MM.1S (cell line): ENCODE measurements around the gene TRIP6.

Experiments used
- DNase-seq: peaks from one replicate; pipeline ENCODE4 v3.0.0-alpha.2; 2015
- H2AFZ ChIP-seq: fragments of 300-600 bp; sonication (generic); 2 replicates; pipeline ENCODE4 v1.6.0; 2016; ENCODE audit warnings: antibody characterized with exemption, low read length
- H3F3A ChIP-seq: fragments of 300-600 bp; sonication (generic); 2 replicates; pipeline ENCODE4 v1.6.1; 2016; ENCODE audit warnings: mild to moderate bottlenecking, antibody characterized with exemption, low read length, moderate library complexity, mixed read lengths; ENCODE audit not compliant: insufficient read depth
- H3K27ac ChIP-seq: fragments of 300-600 bp; sonication (generic); 2 replicates; pipeline ENCODE4 v1.5.1; 2016; ENCODE audit warnings: mild to moderate bottlenecking, low read length
- H3K27me3 ChIP-seq: fragments of 300-600 bp; sonication (generic); replicated peaks from 2 replicates; pipeline ENCODE4 v1.6.0; 2016; ENCODE audit warnings: low read length; ENCODE audit not compliant: insufficient read depth
- H3K36me3 ChIP-seq: fragments of 300-600 bp; sonication (generic); replicated peaks from 2 replicates; pipeline ENCODE4 v1.6.1; 2016; ENCODE audit warnings: mild to moderate bottlenecking, low read length, mixed read lengths; ENCODE audit not compliant: insufficient read depth
- H3K4me1 ChIP-seq: fragments of 300-600 bp; sonication (generic); 2 replicates; pipeline ENCODE4 v1.6.1; 2016; ENCODE audit warnings: low read length, mixed read lengths
- H3K4me2 ChIP-seq: fragments of 300-600 bp; sonication (generic); 2 replicates; pipeline ENCODE4 v1.6.0; 2016; ENCODE audit warnings: low read depth, low read length
- H3K4me3 ChIP-seq: fragments of 300-600 bp; sonication (generic); 2 replicates; pipeline ENCODE4 v1.5.1; 2016; ENCODE audit warnings: low read length, mixed read lengths
- H3K79me2 ChIP-seq: fragments of 300-600 bp; sonication (generic); 2 replicates; pipeline ENCODE4 v1.6.1; 2016; ENCODE audit warnings: mixed run types, low read length, mixed read lengths
- H3K9ac ChIP-seq: fragments of 300-600 bp; sonication (generic); 2 replicates; pipeline ENCODE4 v1.6.1; 2016; ENCODE audit warnings: low read length, mixed read lengths
- H3K9me2 ChIP-seq: fragments of 300-600 bp; sonication (generic); replicated peaks from 2 replicates; pipeline ENCODE4 v1.6.1; 2016; ENCODE audit warnings: mild to moderate bottlenecking, low read length, mixed read lengths; ENCODE audit not compliant: insufficient read depth
- H3K9me3 ChIP-seq: fragments of 300-600 bp; sonication (generic); replicated peaks from 2 replicates; pipeline ENCODE4 v1.6.1; 2016; ENCODE audit warnings: mild to moderate bottlenecking, low read length, mixed read lengths; ENCODE audit not compliant: insufficient read depth
- H4K20me1 ChIP-seq: fragments of 300-600 bp; sonication (generic); 2 replicates; pipeline ENCODE4 v1.6.1; 2016; ENCODE audit warnings: mild to moderate bottlenecking, low read length, moderate library complexity, mixed read lengths; ENCODE audit not compliant: insufficient read depth
- EZH2 ChIP-seq: fragments of 300-600 bp; sonication (generic); optimal IDR thresholded peaks from 2 replicates; pipeline ENCODE3; 2017; ENCODE audit warnings: low read depth, mild to moderate bottlenecking, antibody characterized with exemption, low read length, mixed read lengths
- EZH2phosphoT487 ChIP-seq: fragments of 300-600 bp; sonication (generic); IDR thresholded peaks from 2 replicates; pipeline ENCODE4 v1.6.1; 2018; ENCODE audit warnings: antibody characterized with exemption, low read length
- TF ChIP-seq, protein P1 (sequence below): fragments of 300-600 bp; sonication (generic); IDR thresholded peaks from 2 replicates; pipeline ENCODE4 v1.5.1; 2016; ENCODE audit warnings: antibody characterized with exemption, low read length, mixed read lengths

Gene TRIP6

DNA sequence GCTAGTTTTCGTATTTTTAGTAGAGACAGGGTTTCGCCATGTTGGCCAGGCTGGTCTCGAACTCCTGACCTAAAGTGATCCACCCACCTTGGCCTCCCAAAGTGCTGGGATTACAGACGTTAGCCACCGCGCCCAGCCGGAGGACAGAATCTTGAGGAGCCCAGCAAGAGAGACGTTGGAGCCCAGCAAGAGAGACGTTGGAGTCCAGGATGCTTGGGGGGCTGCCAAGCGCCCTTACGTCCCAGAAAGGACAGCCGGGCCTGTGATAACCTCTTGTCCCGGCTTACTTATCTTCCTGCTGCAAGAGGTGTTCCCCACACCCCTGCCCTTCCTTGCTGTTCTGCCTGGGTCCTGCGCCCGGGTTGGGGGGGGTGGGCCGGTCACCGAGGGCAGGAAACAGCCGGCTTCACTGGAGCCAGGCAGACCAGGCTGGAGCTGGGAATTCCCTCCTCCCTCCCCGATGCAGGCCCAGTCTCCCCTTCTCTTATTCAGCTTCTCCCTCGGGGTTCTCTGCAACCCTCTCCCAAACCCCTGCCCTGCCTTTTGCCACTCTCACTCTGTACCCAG lies 38.0 kb upstream of the TRIP6 start:
- H3K79me2 ChIP-seq = no peaks in the 10 kb centered on the region
- H3K9me2 ChIP-seq = no peaks in the 10 kb centered on the region
- H4K20me1 ChIP-seq = no peaks in the 10 kb centered on the region
- no peak for DNase-seq
- H3K4me1 ChIP-seq = no peaks in the 10 kb centered on the region
- H3F3A ChIP-seq = no peaks in the 10 kb centered on the region
- no peak for TF ChIP-seq EZH2
- TF ChIP-seq, protein P1, sequence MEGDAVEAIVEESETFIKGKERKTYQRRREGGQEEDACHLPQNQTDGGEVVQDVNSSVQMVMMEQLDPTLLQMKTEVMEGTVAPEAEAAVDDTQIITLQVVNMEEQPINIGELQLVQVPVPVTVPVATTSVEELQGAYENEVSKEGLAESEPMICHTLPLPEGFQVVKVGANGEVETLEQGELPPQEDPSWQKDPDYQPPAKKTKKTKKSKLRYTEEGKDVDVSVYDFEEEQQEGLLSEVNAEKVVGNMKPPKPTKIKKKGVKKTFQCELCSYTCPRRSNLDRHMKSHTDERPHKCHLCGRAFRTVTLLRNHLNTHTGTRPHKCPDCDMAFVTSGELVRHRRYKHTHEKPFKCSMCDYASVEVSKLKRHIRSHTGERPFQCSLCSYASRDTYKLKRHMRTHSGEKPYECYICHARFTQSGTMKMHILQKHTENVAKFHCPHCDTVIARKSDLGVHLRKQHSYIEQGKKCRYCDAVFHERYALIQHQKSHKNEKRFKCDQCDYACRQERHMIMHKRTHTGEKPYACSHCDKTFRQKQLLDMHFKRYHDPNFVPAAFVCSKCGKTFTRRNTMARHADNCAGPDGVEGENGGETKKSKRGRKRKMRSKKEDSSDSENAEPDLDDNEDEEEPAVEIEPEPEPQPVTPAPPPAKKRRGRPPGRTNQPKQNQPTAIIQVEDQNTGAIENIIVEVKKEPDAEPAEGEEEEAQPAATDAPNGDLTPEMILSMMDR = no peak
- TF ChIP-seq EZH2phosphoT487 = no peak
- H2AFZ ChIP-seq = no peak overlapping the region
- H3K27ac ChIP-seq = no peak overlapping the region
- H3K27me3 ChIP-seq = peaks cover 82% of the 10 kb centered on the region
- H3K4me2 ChIP-seq = no peak overlapping the region
- H3K4me3 ChIP-seq = no peak overlapping the region
- H3K36me3 ChIP-seq = no peaks in the 10 kb centered on the region
- H3K9ac ChIP-seq = no peak overlapping the region
- no peaks in the 10 kb centered on the region for H3K9me3 ChIP-seq

DNA sequence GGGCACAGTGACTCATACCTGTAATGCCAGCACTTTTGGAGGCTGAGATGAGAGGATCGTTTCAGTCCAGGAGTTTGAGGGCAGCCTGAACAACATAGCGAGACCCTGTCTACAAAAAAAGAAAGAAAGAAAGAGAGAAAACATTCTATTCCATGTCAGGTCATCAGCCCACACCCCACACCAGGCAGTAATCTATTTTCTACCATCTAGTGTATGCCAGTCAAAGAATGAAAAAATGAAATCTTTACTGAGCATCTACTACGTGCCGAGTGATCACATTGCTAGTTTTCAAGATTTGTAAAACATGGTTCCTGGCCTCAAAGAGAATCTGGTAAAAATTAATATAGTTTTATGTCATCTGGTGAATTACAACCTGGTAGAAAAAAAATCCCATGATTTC lies 36.8 kb upstream of the TRIP6 start:
- Histone ChIP-seq H3K27ac (no peak overlapping the region), H3K4me2 (no peak overlapping the region), H3K36me3 (no peaks in the 10 kb centered on the region), H4K20me1 (no peaks in the 10 kb centered on the region), H3K27me3 (peaks cover 76% of the 10 kb centered on the region), H3K4me3 (no peak overlapping the region), H3K9me3 (no peaks in the 10 kb centered on the region), H3K79me2 (no peaks in the 10 kb centered on the region), H3F3A (no peaks in the 10 kb centered on the region), H2AFZ (no peak overlapping the region), H3K9ac (no peak overlapping the region), H3K4me1 (no peaks in the 10 kb centered on the region), H3K9me2 (no peaks in the 10 kb centered on the region)
- no peak for DNase-seq
- TF ChIP-seq EZH2 = no peak
- TF ChIP-seq, protein P1 = no peak
- no peak for TF ChIP-seq EZH2phosphoT487

DNA sequence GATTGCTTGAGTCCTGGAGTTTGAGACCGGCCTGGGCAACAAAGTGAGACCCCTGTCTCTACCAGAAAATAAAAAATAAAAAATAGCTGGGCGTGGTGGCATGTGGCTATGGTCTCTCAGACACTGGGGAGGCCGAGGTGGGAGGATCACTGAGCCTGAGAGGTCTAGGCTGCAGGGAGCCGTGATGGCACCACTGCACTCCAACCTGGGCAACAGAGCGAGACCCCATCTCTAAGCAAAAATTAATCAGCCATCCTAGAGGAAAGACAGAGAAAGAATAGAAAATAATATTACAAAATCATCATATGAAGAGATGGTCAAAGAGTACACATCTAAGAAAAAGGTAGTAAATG lies 34.9 kb upstream of the TRIP6 start:
- H3K9me2 ChIP-seq = no peaks in the 10 kb centered on the region

More for the DNA sequence above, 34.9 kb upstream of the TRIP6 start:
- peaks cover 66% of the 10 kb centered on the region for H3K27me3 ChIP-seq
- no peak overlapping the region for H3K4me2 ChIP-seq
- no peak overlapping the region for H3K27ac ChIP-seq
- TF ChIP-seq, protein P1 = no peak
- H4K20me1 ChIP-seq = no peaks in the 10 kb centered on the region
- H3K4me3 ChIP-seq = no peak overlapping the region
- no peak overlapping the region for H3K9ac ChIP-seq
- no peaks in the 10 kb centered on the region for H3K4me1 ChIP-seq
- DNase-seq = no peak
- no peak overlapping the region for H2AFZ ChIP-seq
- no peaks in the 10 kb centered on the region for H3K36me3 ChIP-seq
- no peaks in the 10 kb centered on the region for H3K79me2 ChIP-seq
- no peaks in the 10 kb centered on the region for H3K9me3 ChIP-seq
- H3F3A ChIP-seq = no peaks in the 10 kb centered on the region
